Measurements from ENCODE around the gene TAF11L14. TPM values are rescaled to one million over a fixed set of nuclear protein-coding genes. Genes with fewer than 3 reads are reported as not detected.
"Not testable (repeated sequence)": the region's sequence is repeated elsewhere in the genome, so short reads cannot be mapped to it uniquely, and the experiment has no call there.

The TAF11L14 gene
- polyA plus RNA-seq (ENCODE audit: insufficient read length in 10 of 10), result not detected
- long read RNA-seq, donor 1, result 0 reads
- long read RNA-seq, donor 2, result 0 reads
- long read RNA-seq, donor 3, result 0 reads
- long read RNA-seq, donor 4, result 0 reads
- long read RNA-seq, donor 5, result 0 reads
- long read RNA-seq, donor 6, result 0 reads
- long read RNA-seq, donor 7, result 0 reads
- long read RNA-seq, donor 8, result 0 reads
- long read RNA-seq, donor 9, result 0 reads

DNA sequence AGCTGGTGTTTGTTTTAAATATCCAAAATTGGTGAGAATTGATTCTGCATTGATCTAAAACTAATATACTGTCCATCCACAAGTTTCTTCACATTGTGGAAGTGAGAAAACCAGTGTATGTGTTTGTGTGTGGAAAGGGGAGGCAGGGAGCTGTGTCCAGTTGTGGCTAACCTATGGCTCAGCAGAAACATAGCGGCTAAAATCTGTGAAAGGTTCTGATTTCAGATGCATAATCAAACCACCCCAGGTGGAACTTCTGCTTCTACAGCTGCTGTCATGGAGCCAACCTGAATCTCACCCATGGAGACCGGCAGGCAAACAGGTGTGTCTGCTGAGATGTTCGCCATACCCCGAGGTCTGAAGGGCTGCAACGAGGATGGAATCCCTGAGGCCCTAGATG is at the start of gene TAF11L14:
TSS of gene TAF11L14 (plus strand) at position 301 of the 400 bp plus-strand sequence.
- DNase-seq, result no peak

DNA sequence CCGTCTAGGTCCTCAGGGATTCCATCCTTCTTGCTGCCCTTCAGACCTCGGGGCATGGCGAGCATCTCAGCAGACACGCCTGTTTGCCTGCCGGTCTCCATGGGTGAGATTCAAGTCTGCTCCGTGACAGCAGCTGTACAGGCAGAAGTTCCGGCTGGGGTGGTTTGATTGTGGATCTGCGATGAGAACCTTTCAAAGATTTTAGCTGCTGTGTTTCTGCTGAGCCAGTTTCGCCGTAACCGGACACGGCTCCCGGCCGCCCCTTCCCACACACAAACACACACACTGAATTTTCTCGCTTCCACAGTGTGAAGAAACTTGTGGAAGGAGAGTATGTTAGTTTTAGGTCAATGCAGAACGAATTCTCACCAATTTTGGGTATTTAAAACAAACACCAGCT is 48.6 kb upstream of the TAF11L14 start, which contains the start of gene TAF11L7:
TSS of gene TAF11L7 (minus strand) at position 101 of the 400 bp plus-strand sequence.
- not testable (repeated sequence) for DNase-seq

DNA sequence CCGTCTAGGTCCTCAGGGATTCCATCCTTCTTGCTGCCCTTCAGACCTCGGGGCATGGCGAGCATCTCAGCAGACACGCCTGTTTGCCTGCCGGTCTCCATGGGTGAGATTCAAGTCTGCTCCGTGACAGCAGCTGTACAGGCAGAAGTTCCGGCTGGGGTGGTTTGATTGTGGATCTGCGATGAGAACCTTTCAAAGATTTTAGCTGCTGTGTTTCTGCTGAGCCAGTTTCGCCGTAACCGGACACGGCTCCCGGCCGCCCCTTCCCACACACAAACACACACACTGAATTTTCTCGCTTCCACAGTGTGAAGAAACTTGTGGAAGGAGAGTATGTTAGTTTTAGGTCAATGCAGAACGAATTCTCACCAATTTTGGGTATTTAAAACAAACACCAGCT is 43.4 kb upstream of the TAF11L14 start, which contains the start of gene TAF11L8:
TSS of gene TAF11L8 (minus strand) at position 101 of the 400 bp plus-strand sequence.
- DNase-seq, result not testable (repeated sequence)

DNA sequence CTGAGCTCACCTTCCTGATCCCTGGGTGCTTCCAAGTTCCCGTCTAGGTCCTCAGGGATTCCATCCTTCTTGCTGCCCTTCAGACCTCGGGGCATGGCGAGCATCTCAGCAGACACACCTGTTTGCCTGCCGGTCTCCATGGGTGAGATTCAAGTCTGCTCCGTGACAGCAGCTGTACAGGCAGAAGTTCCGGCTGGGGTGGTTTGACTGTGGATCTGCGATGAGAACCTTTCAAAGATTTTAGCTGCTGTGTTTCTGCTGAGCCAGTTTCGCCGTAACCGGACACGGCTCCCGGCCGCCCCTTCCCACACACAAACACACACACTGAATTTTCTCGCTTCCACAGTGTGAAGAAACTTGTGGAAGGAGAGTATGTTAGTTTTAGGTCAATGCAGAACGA is 40.0 kb upstream of the TAF11L14 start, which contains the start of gene TAF11L9:
TSS of gene TAF11L9 (minus strand) at position 140 of the 400 bp plus-strand sequence.
- not testable (repeated sequence) for DNase-seq

DNA sequence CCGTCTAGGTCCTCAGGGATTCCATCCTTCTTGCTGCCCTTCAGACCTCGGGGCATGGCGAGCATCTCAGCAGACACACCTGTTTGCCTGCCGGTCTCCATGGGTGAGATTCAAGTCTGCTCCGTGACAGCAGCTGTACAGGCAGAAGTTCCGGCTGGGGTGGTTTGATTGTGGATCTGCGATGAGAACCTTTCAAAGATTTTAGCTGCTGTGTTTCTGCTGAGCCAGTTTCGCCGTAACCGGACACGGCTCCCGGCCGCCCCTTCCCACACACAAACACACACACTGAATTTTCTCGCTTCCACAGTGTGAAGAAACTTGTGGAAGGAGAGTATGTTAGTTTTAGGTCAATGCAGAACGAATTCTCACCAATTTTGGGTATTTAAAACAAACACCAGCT is 36.5 kb upstream of the TAF11L14 start, which contains the start of gene TAF11L10:
TSS of gene TAF11L10 (minus strand) at position 101 of the 400 bp plus-strand sequence.
- not testable (repeated sequence) for DNase-seq

DNA sequence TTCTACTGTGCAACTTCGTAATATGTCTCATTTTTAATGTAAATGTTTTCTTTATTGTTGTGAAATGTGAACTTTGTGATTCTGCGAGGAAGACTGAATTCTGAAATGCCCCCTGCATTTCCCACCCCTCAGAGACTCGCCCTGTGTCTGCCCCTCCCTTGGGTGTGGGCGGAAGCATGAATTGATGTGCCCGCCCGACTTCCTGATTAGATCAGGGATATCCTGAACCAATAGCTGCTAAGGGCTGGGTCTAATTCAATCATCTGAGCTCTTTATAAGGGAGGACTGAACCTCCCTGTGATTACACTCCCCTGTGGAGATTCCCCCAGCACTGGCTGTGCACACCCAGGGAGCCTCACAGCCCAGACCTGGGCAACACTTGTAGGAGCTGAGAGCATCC is 30.4 kb upstream of the TAF11L14 start, which contains the start of gene TAF11L11:
TSS of gene TAF11L11 (plus strand) at position 304 of the 400 bp plus-strand sequence.
- DNase-seq, result not testable (repeated sequence)

DNA sequence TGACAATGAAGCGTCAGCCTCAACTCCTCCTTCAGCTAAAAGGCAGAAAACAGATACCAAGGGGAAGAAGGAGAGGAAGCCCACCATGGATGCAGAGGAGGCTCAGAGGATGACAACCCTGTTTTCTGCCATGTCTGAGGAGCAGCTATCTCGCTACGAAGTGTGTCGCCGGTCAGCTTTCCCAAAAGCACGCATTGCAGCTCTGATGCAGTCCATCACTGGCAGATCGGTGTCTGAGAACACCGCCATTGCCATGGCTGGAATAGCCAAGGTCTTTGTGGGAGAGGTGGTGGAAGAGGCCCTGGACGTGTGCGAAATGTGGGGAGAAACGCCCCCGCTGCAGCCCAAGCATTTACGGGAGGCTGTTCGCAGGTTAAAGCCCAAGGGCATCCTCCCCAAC is 29.3 kb upstream of the TAF11L14 start:
- no peak for DNase-seq

DNA sequence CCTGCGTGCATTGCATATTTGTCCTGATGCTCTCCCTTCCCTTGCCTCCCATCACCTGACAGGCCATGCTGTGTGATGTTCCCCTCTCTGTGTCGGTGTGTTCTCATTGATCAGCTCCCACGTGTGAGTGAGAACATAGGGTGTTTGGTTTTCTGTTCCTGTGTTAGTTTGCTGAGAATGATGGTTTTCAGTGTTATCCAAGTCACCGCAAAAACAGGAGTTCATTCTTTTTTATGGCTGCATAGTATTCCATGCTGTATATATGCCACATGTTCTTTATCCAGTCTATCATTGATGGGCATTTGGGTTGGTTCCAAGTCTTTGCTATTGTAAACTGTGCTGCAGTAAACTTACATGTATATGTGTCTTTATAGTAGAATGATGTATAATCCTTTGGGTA is 26.8 kb upstream of the TAF11L14 start:
- DNase-seq, result not testable (repeated sequence)

DNA sequence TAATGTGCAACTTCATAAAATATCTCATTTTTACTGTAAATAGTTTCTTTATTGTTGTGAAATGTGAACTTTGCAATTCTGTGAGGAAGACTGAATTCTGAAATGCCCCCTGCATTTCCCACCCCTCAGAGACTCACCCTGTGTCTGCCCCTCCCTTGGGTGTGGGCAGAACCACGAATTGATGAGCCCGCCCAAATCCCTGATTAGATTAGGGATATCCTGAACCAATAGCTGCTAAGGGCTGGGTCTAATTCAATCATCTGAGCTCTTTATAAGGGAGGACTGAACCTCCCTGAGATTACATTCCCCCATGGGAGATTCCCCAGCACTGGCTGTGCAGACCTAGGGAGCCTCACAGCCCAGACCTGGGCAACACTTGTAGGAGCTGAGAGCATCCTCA is 24.2 kb upstream of the TAF11L14 start, which contains the start of gene TAF11L12:
TSS of gene TAF11L12 (plus strand) at position 301 of the 400 bp plus-strand sequence.
- DNase-seq, result not testable (repeated sequence)

DNA sequence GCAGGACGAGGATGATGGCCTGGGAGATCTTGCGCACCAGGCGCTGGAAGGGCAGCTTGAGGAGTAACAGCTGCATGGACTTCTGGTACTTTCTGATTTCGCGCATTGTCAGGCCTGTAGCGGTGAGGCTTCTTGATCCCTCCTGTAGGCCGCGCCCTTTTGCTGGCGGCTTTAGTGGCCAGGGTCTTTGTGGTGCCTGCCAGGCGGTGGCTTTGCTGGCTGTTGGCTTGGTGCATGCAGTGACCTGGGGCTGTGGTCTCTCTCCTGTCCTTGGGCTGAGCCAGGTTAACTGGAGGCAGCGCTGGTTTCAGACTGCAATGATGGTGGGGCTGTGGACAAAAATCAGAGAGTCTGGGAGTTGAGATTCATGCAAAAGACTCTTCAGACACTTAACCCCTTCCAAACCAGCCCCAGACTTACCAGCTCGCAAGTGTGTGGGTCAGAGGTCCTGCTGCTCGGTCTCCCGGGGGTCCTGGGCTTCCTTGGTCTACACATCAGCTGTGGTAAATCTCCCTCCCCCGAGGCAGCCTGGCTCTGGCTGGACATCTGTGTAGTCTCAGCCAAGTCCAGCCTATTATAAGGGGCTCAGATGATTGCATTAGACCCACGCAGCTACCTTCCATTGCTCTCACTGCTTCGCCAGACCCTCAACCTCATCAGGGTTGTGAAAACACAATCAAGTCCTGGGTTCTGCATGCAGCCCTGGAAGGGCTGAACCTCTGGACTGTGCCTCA is 19.2 kb upstream of the TAF11L14 start:
- no peak for DNase-seq

DNA sequence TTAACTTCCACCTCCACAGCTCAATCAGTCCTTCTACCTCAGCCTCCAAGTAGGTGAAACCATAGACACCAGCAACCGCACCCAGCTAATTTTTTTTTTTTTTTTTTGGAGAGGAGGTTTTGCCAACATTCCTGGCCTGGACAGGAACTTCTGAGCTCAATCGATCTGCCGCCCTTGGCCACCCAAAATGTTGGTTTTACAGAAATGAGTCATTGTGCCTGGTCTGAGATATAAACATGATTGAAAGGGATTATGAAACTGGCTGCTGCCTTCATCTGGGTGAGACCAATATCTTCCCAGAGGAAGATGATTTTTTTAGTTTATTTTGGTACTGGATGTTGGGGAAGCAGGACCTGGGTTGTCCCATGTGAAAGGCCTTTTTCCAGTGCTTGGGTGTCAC is 14.9 kb upstream of the TAF11L14 start:
- DNase-seq, result no peak

DNA sequence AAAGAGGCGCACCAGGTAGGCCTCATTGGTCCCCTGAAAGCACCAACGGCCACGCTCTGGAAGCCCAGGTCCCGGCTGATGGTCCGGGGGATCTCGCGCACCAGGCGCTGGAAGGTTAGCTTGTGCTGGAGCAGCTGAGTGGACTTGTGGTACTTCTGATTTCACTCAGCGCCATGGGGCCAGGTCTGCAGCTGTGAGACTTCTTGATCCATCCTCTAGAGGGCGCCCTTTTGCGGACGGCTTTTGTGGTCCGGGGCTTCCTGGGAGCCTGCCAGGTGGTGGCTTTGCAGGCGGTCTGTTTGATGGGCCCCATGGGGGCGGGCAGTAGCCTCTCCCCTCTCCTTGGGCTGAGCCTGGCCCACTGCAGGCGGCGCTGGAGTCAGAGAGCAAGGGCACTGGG is 13.6 kb upstream of the TAF11L14 start:
- no peak for DNase-seq

DNA sequence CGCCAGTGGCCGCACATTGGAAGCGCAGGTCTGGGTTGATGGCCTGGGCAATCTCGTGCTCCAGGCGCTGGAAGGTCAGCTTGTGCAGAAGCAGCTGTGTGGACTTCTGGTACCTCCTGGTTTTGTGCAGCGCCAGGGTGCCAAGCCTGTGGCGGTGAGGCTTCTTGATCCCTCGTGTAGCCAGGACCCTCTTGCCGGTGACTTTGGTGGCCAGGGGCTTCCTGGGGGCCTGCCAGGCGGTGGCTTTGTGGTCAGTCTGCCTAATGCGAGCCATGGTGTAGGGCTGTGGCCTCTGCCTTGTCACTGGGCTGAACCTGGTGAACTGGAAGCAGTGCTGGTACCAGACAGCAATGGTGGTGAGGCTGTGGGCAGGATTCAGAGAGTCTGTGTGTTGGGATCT is 8.6 kb upstream of the TAF11L14 start:
- DNase-seq, result no peak

DNA sequence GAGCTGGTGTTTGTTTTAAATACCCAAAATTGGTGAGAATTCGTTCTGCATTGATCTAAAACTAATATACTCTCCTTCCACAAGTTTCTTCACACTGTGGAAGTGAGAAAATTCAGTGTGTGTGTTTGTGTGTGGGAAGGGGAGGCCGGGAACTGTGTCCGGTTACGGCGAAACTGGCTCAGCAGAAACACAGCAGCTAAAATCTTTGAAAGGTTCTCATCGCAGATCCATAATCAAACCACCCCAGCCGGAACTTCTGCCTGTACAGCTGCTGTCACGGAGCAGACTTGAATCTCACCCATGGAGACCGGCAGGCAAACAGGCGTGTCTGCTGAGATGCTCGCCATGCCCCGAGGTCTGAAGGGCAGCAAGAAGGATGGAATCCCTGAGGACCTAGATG is 2.5 kb upstream of the TAF11L14 start, which contains the start of gene TAF11L13:
TSS of gene TAF11L13 (plus strand) at position 301 of the 400 bp plus-strand sequence.
- not testable (repeated sequence) for DNase-seq

DNA sequence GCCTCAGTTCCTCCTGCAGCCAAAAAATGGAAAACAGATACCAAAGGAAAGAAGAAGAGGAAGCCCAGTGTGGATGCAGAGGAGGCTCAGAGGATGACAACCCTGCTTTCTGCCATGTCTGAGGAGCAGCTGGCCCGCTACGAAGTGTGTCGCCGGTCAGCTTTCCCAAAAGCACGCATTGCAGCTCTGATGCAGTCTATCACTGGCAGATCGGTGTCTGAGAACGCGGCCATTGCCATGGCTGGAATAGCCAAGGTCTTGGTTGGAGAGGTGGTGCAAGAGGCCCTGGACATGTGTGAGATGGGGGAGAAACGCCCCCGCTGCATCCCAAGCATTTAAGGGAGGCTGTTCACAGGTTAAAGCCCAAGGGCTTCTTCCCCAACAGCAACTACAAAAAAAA is 15.0 kb downstream of the TAF11L14 start:
- not testable (repeated sequence) for DNase-seq

DNA sequence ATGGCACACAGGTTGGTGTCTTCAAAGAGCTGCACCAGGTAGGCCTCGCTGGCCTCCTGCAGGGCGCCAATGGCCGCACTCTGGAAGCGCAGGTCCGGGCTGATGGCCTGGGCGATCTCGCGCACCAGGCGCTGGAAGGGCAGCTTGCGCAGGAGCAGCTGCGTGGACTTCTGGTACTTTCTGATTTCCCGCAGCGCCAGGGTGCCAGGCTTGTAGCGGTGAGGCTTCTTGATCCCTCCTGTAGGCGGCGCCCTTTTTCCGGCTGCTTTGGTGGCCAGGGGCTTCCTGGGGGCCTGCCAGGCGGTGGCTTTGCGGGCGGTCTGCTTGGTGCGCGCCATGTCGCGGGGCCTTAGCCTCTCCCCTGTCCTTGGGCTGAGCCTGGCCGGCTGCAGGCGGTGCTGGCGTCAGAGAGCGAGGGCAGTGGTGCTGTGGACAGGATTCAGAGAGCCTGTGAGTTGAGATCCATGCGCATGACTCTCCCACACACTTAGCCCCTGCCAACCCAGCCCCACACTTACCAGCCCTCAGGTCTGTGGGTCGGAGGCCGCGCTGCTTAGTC is 21.0 kb downstream of the TAF11L14 start:
- DNase-seq, result not testable (repeated sequence)

DNA sequence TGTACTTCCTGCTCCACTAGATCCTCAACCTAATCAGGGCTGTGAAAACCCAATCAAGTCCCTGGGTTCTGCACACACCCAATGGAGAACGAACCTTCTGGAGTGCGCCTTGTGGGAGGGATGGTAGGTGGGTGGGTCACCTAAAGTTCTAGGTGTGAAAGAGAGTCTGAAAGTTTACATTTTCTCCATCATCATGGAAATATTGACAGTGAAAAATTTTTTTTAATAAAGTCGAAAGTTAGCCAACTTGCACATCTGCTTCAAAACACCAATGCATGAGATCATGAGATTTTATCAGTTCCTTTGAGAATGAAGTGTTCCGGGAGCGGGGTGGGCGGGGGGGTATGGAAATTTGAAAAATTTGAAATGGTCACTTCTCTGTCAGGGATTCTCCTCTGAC is 21.7 kb downstream of the TAF11L14 start:
- peak in 2 of 3 donors; percentile 13 to 46 for DNase-seq

DNA sequence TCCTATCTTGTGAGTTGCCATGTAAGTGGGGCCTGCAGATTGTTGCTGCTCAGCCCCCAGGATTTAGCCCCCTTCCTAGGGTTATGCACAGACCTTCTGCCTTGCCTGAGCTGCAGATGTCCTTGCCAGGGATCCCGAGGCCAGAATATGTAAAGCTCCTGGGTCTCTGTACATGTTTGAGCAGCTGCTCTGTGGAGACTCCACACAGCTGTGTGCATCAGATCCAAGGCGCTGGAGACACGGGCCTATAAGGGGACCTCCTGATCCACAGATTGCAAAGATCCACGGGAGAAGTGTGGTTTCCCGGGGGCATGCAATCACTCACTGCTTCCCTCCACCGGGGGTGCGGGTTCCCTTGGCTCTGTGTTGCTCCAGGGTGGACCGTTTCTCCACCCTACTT is 28.9 kb downstream of the TAF11L14 start:
- DNase-seq, result peak in 1 of 3 donors; percentile 46

DNA sequence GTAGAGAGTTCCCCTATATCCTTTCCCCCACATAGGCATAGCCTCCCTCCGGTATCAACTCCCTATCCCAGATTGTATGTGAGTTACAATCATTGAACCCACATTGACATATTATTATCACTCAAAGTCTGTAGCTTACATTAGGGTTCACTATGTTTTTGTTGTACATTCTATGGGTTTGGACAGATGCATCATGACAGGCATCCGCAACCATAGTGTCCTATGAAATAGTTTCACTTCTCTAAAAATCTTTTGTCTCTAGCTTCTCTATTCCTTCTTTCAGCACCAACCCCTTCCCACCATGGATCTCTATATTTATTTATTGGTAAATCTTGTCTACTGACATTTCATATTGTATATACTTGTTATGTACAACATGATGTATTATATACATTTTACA is 31.6 kb downstream of the TAF11L14 start:
- no peak for DNase-seq

DNA sequence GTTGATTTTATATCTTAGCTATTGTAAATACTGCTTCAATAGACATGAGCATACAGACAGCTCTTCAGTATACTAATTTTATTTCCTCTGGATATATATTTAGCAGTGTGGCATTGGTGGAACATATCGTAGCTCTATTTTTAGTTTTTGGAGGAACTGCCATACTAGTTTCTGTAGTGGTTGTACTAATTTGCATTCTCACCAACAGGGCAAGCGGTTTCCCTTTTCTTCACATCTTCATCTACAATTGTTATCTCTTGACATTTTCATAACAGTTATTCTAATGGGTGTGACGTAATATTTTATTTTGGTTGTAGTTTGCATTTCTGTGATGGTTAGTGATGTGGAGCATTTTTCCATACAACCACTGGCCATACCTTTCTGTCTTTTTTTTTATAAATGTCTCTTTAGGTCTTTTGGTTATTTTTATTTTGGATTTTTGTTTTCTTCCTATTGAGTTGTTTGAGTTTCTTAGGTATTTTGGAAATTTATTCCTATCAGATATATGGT is 32.5 kb downstream of the TAF11L14 start:
- DNase-seq, result no peak

DNA sequence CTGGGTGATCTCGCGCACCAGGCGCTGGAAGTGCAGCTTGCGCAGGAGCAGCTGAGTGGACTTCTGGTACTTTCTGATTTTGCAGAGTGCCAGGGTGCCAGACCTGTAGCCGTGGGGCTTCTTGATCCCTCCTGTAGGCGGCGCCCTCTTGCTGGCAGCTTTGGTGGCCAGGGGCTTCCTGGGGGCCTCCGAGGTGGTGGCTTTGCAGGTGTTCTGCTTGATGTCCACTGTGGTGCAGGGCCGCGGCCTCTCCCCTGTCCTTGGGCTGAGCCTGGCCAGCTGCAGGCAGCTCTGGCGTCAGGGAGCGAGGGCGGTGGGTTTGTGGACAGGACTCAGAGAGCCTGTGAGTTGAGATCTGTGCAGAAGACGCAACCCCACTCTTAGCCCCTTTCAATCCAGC is 36.1 kb downstream of the TAF11L14 start:
- no peak for DNase-seq

DNA sequence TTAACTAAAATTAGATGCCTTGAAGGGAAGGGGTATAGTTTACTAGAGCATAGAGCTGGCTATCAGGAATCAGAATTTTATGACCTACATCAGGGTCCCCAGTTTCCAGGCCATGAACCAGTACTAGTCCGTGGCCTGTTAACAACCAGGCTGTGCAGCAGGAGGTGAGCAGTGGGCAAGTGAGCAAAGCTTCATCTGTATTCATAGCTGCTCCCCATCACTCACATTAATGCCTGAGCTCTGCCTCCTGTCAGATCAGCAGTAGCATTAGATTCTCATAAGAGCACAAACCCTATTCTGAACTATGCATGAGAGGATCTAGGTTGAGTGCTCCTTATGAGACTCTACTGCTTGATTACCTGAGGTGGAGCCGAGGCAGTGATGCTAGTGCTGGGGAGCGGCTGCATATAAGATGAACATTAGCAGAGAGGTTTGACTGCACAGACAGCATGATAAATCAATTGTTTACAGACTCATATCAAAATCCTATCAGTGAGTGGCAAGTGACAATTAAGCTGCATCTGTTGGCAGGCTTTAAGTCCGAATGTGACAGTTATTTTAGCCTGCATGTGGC is 44.6 kb downstream of the TAF11L14 start:
- DNase-seq, result no peak
